GM10266 (cell line): Measurements from ENCODE around the gene MRPS23.

Experiments used
- DNase-seq: peaks from one replicate; pipeline ENCODE4 v3.0.0; 2012; ENCODE audit errors: extremely low spot score
- CTCF ChIP-seq: IDR thresholded peaks from 2 replicates; pipeline ENCODE4 v1.5.1; 2012; ENCODE audit warnings: mild to moderate bottlenecking, low read depth; ENCODE audit not compliant: control insufficient read depth, insufficient read depth; ENCODE audit errors: missing control alignments

MRPS23 gene

GRCh38 chr17:57887161-57887560 lies 37.3 kb upstream of the MRPS23 start:
- no peak for TF ChIP-seq CTCF
- no peak for DNase-seq

GRCh38 chr17:57886020-57886419 lies 36.2 kb upstream of the MRPS23 start:
- no peak for TF ChIP-seq CTCF
- DNase-seq: no peak

GRCh38 chr17:57885148-57885915 lies 35.5 kb upstream of the MRPS23 start:
- TF ChIP-seq CTCF: no peak
- DNase-seq: no peak

GRCh38 chr17:57881783-57882351 lies 32.0 kb upstream of the MRPS23 start:
- no peak for TF ChIP-seq CTCF
- DNase-seq: no peak

- no peak for DNase-seq
Measured at GRCh38 chr17:57881143-57881542, 31.3 kb upstream of the MRPS23 start.

GRCh38 chr17:57880086-57880456 lies 30.2 kb upstream of the MRPS23 start:
- DNase-seq: no peak
- no peak for TF ChIP-seq CTCF

More at GRCh38 chr17:57881143-57881542, 31.3 kb upstream of the MRPS23 start:
- no peak for TF ChIP-seq CTCF

- TF ChIP-seq CTCF: no peak
Measured at GRCh38 chr17:57879437-57880085, 29.7 kb upstream of the MRPS23 start.

More at GRCh38 chr17:57879437-57880085, 29.7 kb upstream of the MRPS23 start:
- no peak for DNase-seq
